Loucy (cell line): ENCODE data around the gene OVCH1.

ENCODE experiments used
- CTCF ChIP-seq: fragments of 200-600 bp; sonication (generic); conservative IDR thresholded peaks from 2 replicates; pipeline ENCODE4 v1.5.1; 2014; ENCODE audit warnings: mild to moderate bottlenecking, antibody characterized with exemption, low read length
- EZH2phosphoT487 ChIP-seq: fragments of 200-600 bp; IDR thresholded peaks from 2 replicates; pipeline ENCODE4 v1.6.1; 2018; ENCODE audit warnings: antibody characterized with exemption, mild to moderate bottlenecking, moderate library complexity, borderline replicate concordance

DNA sequence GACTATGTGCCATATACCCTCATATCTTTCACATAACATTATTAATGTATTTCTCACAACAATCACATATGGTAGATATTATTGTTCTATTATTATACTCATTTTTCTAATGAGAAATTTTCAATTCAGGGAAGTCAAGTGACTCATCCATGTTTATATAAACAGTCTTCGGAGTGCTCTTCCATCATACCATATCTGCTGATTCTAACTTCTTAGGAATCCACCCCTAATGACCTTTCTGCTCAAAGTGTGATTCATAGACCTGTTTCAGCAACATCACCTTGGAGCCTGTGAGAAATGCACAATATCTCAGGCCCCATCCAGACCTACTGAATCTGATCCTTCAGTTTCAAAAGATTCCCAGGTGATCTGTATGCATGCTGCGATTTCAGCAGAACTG, 39.8 kb upstream of the OVCH1 start:
- TF ChIP-seq CTCF = no peak
- TF ChIP-seq EZH2phosphoT487 = no peak
